Nephron (organoid): ENCODE measurements around the gene SC5D.

Source experiments
- H3K27ac Mint-ChIP-seq, 3 experiments: 2 replicates each; pipeline ENCODE4 v1.8.0; 2020; ENCODE audit warnings: mixed read lengths in 3 of 3, mild to moderate bottlenecking in 2 of 3, moderate library complexity in 1 of 3
- H3K27me3 Mint-ChIP-seq: 2 replicates; pipeline ENCODE4 v1.8.0; 2021; ENCODE audit warnings: low read depth, mild to moderate bottlenecking, moderate library complexity, mixed read lengths
- H3K36me3 Mint-ChIP-seq: 2 replicates; pipeline ENCODE4 v1.8.0; 2020; ENCODE audit warnings: low read depth, mixed read lengths
- H3K4me1 Mint-ChIP-seq: 2 replicates; pipeline ENCODE4 v1.8.0; 2020; ENCODE audit warnings: mixed read lengths
- H3K4me3 Mint-ChIP-seq, 3 experiments: 2 replicates each; pipeline ENCODE4 v1.8.0; 2020; ENCODE audit warnings: mild to moderate bottlenecking in 3 of 3, mixed read lengths in 3 of 3, moderate library complexity in 2 of 3
- H3K9me3 Mint-ChIP-seq: 2 replicates; pipeline ENCODE4 v1.8.0; 2020; ENCODE audit warnings: mixed read lengths
- TF ChIP-seq, protein P1 (sequence below), 3 experiments: fragments of 200-600 bp; sonication (generic); IDR thresholded peaks; one replicate each; pipeline ENCODE4 v1.5.0; 2021; ENCODE audit warnings: antibody characterized with exemption in 3 of 3; ENCODE audit not compliant: unreplicated experiment in 3 of 3

The SC5D gene

DNA sequence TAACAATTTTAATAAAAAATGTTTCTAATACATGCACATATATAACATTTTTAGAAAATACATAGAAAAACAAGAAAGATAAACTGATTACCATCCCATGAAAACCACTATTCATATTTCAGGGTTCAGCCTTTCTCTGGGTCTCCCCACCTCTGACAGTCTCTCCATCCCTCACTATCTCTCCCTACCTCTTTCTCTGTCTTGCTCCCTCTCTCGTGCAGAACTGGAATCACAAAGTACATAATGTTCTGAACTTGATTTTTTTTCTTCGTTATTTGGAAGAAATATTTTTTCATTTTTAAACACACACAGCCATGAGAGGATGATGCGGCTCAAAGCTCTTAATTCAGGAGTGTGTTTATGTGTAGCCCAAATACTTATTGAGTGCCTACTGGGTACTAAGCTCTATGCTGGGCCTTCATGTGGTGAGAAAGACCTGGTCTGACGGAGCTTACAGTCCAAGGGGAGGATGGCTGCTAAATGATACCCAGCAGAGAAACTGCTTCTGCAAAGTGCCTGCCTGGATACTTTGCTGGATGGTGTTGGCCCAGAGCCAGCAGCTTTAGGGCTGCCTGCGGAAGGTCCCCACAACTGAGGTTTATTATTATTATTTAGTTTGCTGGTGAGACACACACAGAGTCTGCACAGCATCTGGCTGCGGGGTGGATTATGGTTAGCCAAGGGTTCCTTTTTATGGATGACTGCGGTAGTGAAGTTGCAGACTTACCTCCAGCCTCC lies 42.6 kb downstream of the SC5D start:
- no peak overlapping the region for H3K27ac Mint-ChIP-seq
- H3K9me3 Mint-ChIP-seq: no peaks in the 10 kb centered on the region
- TF ChIP-seq, protein P1, sequence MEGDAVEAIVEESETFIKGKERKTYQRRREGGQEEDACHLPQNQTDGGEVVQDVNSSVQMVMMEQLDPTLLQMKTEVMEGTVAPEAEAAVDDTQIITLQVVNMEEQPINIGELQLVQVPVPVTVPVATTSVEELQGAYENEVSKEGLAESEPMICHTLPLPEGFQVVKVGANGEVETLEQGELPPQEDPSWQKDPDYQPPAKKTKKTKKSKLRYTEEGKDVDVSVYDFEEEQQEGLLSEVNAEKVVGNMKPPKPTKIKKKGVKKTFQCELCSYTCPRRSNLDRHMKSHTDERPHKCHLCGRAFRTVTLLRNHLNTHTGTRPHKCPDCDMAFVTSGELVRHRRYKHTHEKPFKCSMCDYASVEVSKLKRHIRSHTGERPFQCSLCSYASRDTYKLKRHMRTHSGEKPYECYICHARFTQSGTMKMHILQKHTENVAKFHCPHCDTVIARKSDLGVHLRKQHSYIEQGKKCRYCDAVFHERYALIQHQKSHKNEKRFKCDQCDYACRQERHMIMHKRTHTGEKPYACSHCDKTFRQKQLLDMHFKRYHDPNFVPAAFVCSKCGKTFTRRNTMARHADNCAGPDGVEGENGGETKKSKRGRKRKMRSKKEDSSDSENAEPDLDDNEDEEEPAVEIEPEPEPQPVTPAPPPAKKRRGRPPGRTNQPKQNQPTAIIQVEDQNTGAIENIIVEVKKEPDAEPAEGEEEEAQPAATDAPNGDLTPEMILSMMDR (IDR thresholded peaks at IDR 0.05; ENCODE audit: unreplicated experiment in 3 of 3): no peak
- H3K4me3 Mint-ChIP-seq: no peak overlapping the region
- peaks cover 20% of the 10 kb centered on the region for H3K27me3 Mint-ChIP-seq
- peaks cover 4% of the 10 kb centered on the region for H3K4me1 Mint-ChIP-seq
- no peaks in the 10 kb centered on the region for H3K36me3 Mint-ChIP-seq

DNA sequence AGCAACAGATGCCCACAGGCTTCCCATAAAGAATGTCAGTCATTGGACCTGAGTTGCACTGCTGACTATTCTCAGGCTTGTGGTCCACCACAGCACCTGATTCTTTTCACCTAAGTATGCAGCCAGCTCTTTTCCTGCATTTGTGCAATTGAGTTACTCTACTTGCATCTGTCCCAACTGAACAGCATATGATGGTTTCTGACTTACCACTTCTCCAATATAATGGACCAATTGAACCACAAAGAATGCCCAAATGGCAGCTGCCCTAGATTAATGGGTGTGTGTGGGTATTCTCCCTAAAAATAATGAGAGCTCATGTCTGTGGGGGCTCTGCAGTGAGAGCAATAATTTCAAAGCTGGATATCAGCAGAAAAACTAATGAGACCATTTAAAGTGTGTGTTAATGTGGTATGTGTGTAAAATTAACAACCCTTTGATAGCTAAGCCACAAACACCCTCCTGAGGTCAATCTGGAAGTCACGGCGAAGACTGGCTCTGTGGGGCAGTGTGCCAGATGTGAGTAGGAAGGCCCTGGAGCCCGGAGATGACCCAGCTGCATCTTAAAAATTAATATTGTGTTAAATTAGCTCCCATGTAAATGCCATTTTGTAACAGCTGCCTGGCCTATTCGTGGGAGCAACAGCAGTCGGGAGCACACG lies 43.8 kb downstream of the SC5D start:
- Mint-ChIP-seq H3K4me1 (peaks cover 4% of the 10 kb centered on the region), H3K9me3 (no peaks in the 10 kb centered on the region), H3K4me3 (no peak overlapping the region), H3K36me3 (no peaks in the 10 kb centered on the region), H3K27ac (no peak overlapping the region), H3K27me3 (peaks cover 20% of the 10 kb centered on the region)
- TF ChIP-seq, protein P1 (IDR thresholded peaks at IDR 0.05; ENCODE audit: unreplicated experiment in 3 of 3): no peak

DNA sequence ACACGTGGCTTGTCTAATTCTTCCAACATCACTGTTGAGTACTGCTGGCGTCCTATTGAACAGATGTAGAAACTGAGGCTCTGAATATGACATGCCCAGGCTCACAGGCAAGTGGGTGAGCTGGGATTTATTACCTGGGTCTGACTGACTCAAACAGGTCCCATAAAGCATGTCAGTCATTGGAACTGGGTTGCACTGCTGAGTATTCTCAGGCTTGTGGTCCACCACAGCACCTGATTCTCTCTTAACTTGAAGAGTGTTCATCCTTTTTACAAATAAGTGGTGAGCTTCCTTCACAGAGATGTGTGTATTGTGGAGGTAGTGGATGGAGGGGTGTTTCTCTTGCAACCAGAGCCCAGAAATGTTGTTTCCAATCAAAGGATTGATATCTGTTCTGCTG lies 44.5 kb downstream of the SC5D start:
- no peak overlapping the region for H3K27ac Mint-ChIP-seq
- peaks cover 4% of the 10 kb centered on the region for H3K4me1 Mint-ChIP-seq
- no peaks in the 10 kb centered on the region for H3K9me3 Mint-ChIP-seq
- peaks cover 20% of the 10 kb centered on the region for H3K27me3 Mint-ChIP-seq
- TF ChIP-seq, protein P1 (IDR thresholded peaks at IDR 0.05; ENCODE audit: unreplicated experiment in 3 of 3): no peak
- no peaks in the 10 kb centered on the region for H3K36me3 Mint-ChIP-seq
- no peak overlapping the region for H3K4me3 Mint-ChIP-seq

DNA sequence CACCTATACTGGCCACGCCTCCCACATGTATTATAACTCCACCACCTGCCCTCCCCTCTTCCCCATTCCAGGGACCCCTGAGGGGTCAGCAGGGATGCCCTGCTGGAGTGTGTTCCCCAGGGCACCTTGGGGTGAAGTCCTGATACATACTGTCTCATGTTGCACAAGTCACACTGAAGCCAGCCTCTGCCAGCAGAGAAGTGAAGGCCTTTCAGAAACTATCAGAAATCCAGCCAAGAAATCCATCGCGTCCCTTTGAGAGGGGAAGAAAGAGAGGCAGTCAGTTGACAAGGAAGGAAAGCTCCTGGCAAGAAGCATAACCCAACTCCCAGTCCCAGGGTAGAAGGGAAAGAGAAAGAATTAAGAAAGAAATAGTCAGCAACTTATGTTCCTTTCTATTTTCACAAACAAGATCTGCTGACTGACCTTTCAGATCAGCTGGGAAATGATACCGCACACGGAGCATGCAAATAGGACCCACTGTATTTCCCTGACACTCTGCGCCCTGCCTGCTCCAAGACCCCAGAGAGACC lies 45.2 kb downstream of the SC5D start:
- Mint-ChIP-seq H3K4me3 (no peak overlapping the region), H3K9me3 (no peaks in the 10 kb centered on the region), H3K27me3 (peaks cover 20% of the 10 kb centered on the region)

DNA sequence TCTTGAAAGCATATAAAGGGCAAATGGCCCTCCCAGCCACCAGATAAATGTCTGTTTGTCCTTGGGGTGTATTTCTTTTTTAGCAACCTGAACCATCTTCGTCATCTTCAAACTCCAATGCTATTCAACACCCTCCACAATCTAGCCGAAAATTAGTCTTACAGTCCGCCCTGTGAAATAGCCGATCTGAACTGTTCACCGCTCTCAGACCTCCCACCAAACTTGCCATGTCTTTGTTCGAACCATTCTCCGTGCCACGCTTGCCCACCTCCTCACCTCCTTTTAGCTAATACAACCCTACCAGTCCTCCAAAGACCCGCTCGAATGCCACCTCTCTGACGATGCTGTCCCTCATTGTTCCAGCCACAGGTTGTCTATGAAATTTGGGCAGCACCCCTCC lies 46.0 kb downstream of the SC5D start:
- H3K9me3 Mint-ChIP-seq: no peaks in the 10 kb centered on the region
- TF ChIP-seq, protein P1 (IDR thresholded peaks at IDR 0.05; ENCODE audit: unreplicated experiment in 3 of 3): no peak

More for the DNA sequence above, 45.2 kb downstream of the SC5D start:
- Mint-ChIP-seq H3K27ac (peak overlapping the region in 1 of 3 experiments; percentile 10), H3K4me1 (peaks cover 4% of the 10 kb centered on the region), H3K36me3 (no peaks in the 10 kb centered on the region)
- TF ChIP-seq, protein P1 (IDR thresholded peaks at IDR 0.05; ENCODE audit: unreplicated experiment in 3 of 3): no peak

More for the DNA sequence above, 46.0 kb downstream of the SC5D start:
- H3K4me1 Mint-ChIP-seq: peaks cover 4% of the 10 kb centered on the region
- H3K4me3 Mint-ChIP-seq: no peak overlapping the region
- peaks cover 20% of the 10 kb centered on the region for H3K27me3 Mint-ChIP-seq
- H3K36me3 Mint-ChIP-seq: no peaks in the 10 kb centered on the region
- no peak overlapping the region for H3K27ac Mint-ChIP-seq
